ENCODE measurements around the gene OR8K5.

GRCh38 chr11:56122073-56122472 is 38.0 kb downstream of the OR8K5 start, which contains the start of gene OR8H3:
- TF ChIP-seq CTCF (IDR thresholded peaks at IDR 0.05; ENCODE audit: low read depth, low read length, missing input control) (no peak), RXRA (IDR thresholded peaks at IDR 0.05) (no peak), GABPA (IDR thresholded peaks at IDR 0.05 in 1 of 2, conservative IDR thresholded peaks at IDR 0.05 in 1 of 2) (no peak), HNF4G (IDR thresholded peaks at IDR 0.05) (no peak), NR2F2 (IDR thresholded peaks at IDR 0.05) (no peak), RAD21 (IDR thresholded peaks at IDR 0.05) (no peak), MAX (IDR thresholded peaks at IDR 0.05) (no peak), FOXA1 (IDR thresholded peaks at IDR 0.05) (no peak), JUND (IDR thresholded peaks at IDR 0.05) (no peak), YY1 (IDR thresholded peaks at IDR 0.05) (no peak), SP1 (IDR thresholded peaks at IDR 0.05) (no peak), EGR1 (IDR thresholded peaks at IDR 0.05; ENCODE audit: low read depth in 2 of 2) (no peak)
- TF ChIP-seq, protein P1, sequence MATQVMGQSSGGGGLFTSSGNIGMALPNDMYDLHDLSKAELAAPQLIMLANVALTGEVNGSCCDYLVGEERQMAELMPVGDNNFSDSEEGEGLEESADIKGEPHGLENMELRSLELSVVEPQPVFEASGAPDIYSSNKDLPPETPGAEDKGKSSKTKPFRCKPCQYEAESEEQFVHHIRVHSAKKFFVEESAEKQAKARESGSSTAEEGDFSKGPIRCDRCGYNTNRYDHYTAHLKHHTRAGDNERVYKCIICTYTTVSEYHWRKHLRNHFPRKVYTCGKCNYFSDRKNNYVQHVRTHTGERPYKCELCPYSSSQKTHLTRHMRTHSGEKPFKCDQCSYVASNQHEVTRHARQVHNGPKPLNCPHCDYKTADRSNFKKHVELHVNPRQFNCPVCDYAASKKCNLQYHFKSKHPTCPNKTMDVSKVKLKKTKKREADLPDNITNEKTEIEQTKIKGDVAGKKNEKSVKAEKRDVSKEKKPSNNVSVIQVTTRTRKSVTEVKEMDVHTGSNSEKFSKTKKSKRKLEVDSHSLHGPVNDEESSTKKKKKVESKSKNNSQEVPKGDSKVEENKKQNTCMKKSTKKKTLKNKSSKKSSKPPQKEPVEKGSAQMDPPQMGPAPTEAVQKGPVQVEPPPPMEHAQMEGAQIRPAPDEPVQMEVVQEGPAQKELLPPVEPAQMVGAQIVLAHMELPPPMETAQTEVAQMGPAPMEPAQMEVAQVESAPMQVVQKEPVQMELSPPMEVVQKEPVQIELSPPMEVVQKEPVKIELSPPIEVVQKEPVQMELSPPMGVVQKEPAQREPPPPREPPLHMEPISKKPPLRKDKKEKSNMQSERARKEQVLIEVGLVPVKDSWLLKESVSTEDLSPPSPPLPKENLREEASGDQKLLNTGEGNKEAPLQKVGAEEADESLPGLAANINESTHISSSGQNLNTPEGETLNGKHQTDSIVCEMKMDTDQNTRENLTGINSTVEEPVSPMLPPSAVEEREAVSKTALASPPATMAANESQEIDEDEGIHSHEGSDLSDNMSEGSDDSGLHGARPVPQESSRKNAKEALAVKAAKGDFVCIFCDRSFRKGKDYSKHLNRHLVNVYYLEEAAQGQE (IDR thresholded peaks at IDR 0.05): no peak
- TF ChIP-seq, protein P2, sequence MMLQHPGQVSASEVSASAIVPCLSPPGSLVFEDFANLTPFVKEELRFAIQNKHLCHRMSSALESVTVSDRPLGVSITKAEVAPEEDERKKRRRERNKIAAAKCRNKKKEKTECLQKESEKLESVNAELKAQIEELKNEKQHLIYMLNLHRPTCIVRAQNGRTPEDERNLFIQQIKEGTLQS (IDR thresholded peaks at IDR 0.05): no peak

All from liver (tissue), 3 donors.